ENCODE data around the gene NFE2. TPM values are rescaled to one million over a fixed set of nuclear protein-coding genes. Genes with fewer than 3 reads are reported as not detected.

The NFE2 gene
- not detected in 2 replicates for total RNA-seq (2021)
- Bru-seq, nascent RNA: not detected
- percentile 8 among the genes with signal in this experiment for BruChase-seq, experiment 1, labeled RNA remaining after a 2-hour chase
- BruChase-seq, experiment 2, labeled RNA remaining after a 6-hour chase: not detected
- long read RNA-seq: 0 reads

- Histone ChIP-seq H3K27me3 (replicated peaks; ENCODE audit: insufficient read depth, low read depth, low read length, poor library complexity) (peaks cover 6% of the 10 kb centered on the region), H3K27ac (ENCODE audit: low read depth, low read length, poor library complexity, severe bottlenecking) (no peak within 1 kb of the TSS), H3K9me3 (ENCODE audit: low read depth, low read length, poor library complexity, severe bottlenecking) (no peaks in the 10 kb centered on the region), H3K4me1 (ENCODE audit: insufficient read depth, low read length, poor library complexity, severe bottlenecking) (no peaks in the 10 kb centered on the region), H3K4me3 (ENCODE audit: low read depth, low read length, poor library complexity, severe bottlenecking) (no peak within 1 kb of the TSS), H3K36me3 (ENCODE audit: insufficient read depth, low read length, poor library complexity, severe bottlenecking) (no peaks in the 10 kb centered on the region)
- intact Hi-C loops (cut with micrococcal nuclease; ENCODE audit: unreplicated experiment): no loop called here
- no TSS peak for BruUV-seq (replicated peaks)
- TF ChIP-seq EZH2 (IDR thresholded peaks at IDR 0.05; ENCODE audit: borderline replicate concordance, low read depth, low read length, poor library complexity, severe bottlenecking) (no peak), CTCF (conservative IDR thresholded peaks at IDR 0.05; ENCODE audit: low read depth, low read length) (no peak)
- ChIA-PET POLR2A (ENCODE audit: low non-redundant PET) (interaction anchor here (0.6 kb wide), 1 partner anchor 36 kb away, joined by 25 read pairs; no protein-coding TSS in a partner anchor), CTCF (interaction anchor here (0.6 to 0.7 kb wide), 2 partner anchors 28 to 175 kb away, joined by 10 to 15 read pairs; no protein-coding TSS in a partner anchor)
- DNase-seq (ENCODE audit: low spot score): no peak
Observed at GRCh38 chr12:54300732-54301427, at the start of gene NFE2. NFE2 (minus strand) TSS chr12:54301015; CDS start chr12:54295248, 5,767 bp downstream.

- no peak for TF ChIP-seq CTCF (conservative IDR thresholded peaks at IDR 0.05; ENCODE audit: low read depth, low read length)
- no peak for TF ChIP-seq EZH2 (IDR thresholded peaks at IDR 0.05; ENCODE audit: borderline replicate concordance, low read depth, low read length, poor library complexity, severe bottlenecking)
- intact Hi-C loops (cut with micrococcal nuclease; ENCODE audit: unreplicated experiment): no loop called here
- no peak overlapping the region for H3K4me3 ChIP-seq (ENCODE audit: low read depth, low read length, poor library complexity, severe bottlenecking)
- CTCF ChIA-PET: no interaction called here
- no peaks in the 10 kb centered on the region for H3K9me3 ChIP-seq (ENCODE audit: low read depth, low read length, poor library complexity, severe bottlenecking)
- no TSS peak for BruUV-seq (replicated peaks)
- H3K36me3 ChIP-seq (ENCODE audit: insufficient read depth, low read length, poor library complexity, severe bottlenecking): peaks cover 40% of the 10 kb centered on the region
- no peaks in the 10 kb centered on the region for H3K27me3 ChIP-seq (replicated peaks; ENCODE audit: insufficient read depth, low read depth, low read length, poor library complexity)
- POLR2A ChIA-PET (ENCODE audit: low non-redundant PET): no interaction called here
- no peak for DNase-seq (ENCODE audit: low spot score)
- peaks cover 27% of the 10 kb centered on the region for H3K4me1 ChIP-seq (ENCODE audit: insufficient read depth, low read length, poor library complexity, severe bottlenecking)
- H3K27ac ChIP-seq (ENCODE audit: low read depth, low read length, poor library complexity, severe bottlenecking): no peak overlapping the region
Observed at GRCh38 chr12:54349679-54350078, 48.9 kb upstream of the NFE2 start.

- ChIA-PET CTCF (no interaction called here), POLR2A (ENCODE audit: low non-redundant PET) (no interaction called here)
- no peak for DNase-seq (ENCODE audit: low spot score)
- Histone ChIP-seq H3K27me3 (replicated peaks; ENCODE audit: insufficient read depth, low read depth, low read length, poor library complexity) (no peaks in the 10 kb centered on the region), H3K9me3 (ENCODE audit: low read depth, low read length, poor library complexity, severe bottlenecking) (no peaks in the 10 kb centered on the region), H3K4me1 (ENCODE audit: insufficient read depth, low read length, poor library complexity, severe bottlenecking) (peaks cover 27% of the 10 kb centered on the region), H3K4me3 (ENCODE audit: low read depth, low read length, poor library complexity, severe bottlenecking) (no peak overlapping the region), H3K27ac (ENCODE audit: low read depth, low read length, poor library complexity, severe bottlenecking) (no peak overlapping the region), H3K36me3 (ENCODE audit: insufficient read depth, low read length, poor library complexity, severe bottlenecking) (peaks cover 41% of the 10 kb centered on the region)
- intact Hi-C loops (cut with micrococcal nuclease; ENCODE audit: unreplicated experiment): no loop called here
- BruUV-seq (replicated peaks): no TSS peak
- TF ChIP-seq CTCF (conservative IDR thresholded peaks at IDR 0.05; ENCODE audit: low read depth, low read length): no peak
- no peak for TF ChIP-seq EZH2 (IDR thresholded peaks at IDR 0.05; ENCODE audit: borderline replicate concordance, low read depth, low read length, poor library complexity, severe bottlenecking)
Observed at GRCh38 chr12:54349036-54349435, 48.2 kb upstream of the NFE2 start.

All from A673 (cell line).